ENCODE data around the gene DLGAP4.

GRCh38 chr20:36359668-36360406, 53.7 kb downstream of the DLGAP4 start:
- TF ChIP-seq RARB (CRISPR knock-in tag; IDR thresholded peaks at IDR 0.05) = no peak
- TF ChIP-seq, protein P1, sequence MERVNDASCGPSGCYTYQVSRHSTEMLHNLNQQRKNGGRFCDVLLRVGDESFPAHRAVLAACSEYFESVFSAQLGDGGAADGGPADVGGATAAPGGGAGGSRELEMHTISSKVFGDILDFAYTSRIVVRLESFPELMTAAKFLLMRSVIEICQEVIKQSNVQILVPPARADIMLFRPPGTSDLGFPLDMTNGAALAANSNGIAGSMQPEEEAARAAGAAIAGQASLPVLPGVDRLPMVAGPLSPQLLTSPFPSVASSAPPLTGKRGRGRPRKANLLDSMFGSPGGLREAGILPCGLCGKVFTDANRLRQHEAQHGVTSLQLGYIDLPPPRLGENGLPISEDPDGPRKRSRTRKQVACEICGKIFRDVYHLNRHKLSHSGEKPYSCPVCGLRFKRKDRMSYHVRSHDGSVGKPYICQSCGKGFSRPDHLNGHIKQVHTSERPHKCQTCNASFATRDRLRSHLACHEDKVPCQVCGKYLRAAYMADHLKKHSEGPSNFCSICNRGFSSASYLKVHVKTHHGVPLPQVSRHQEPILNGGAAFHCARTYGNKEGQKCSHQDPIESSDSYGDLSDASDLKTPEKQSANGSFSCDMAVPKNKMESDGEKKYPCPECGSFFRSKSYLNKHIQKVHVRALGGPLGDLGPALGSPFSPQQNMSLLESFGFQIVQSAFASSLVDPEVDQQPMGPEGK (CRISPR knock-in tag; IDR thresholded peaks at IDR 0.05; ENCODE audit: borderline replicate concordance) = no peak
- TF ChIP-seq GLIS3 (CRISPR knock-in tag; IDR thresholded peaks at IDR 0.05) = no peak
- no peak for TF ChIP-seq SNAI2 (CRISPR knock-in tag; IDR thresholded peaks at IDR 0.05)
- no peak for TF ChIP-seq ZC3H10 (CRISPR knock-in tag; IDR thresholded peaks at IDR 0.05)
- TF ChIP-seq CSRNP3 (CRISPR knock-in tag; IDR thresholded peaks at IDR 0.05) = no peak
- no peak for TF ChIP-seq TCF4 (CRISPR knock-in tag; IDR thresholded peaks at IDR 0.05; ENCODE audit: borderline replicate concordance)

Data from SK-N-SH treated with all-trans-retinoic acid at 6 μM for 48 hours (cell line).